HAP-1 (cell line): ENCODE measurements around the gene NGF.

Experiments
- DNase-seq, 2 experiments: peaks; one replicate each; pipeline ENCODE4 v3.0.0-alpha.2; 2016 to 2020; ENCODE audit warnings: low spot score in 2 of 2
- H3K27me3 ChIP-seq: fragments of 250-450 bp; sonication (Bioruptor Pico); 2 replicates; pipeline ENCODE4 v1.5.1; 2020; ENCODE audit warnings: low read depth, mild to moderate bottlenecking, moderate library complexity
- H3K36me3 ChIP-seq: fragments of 250-450 bp; sonication (Bioruptor Pico); replicated peaks from 2 replicates; pipeline ENCODE4 v1.5.1; 2020; ENCODE audit warnings: mild to moderate bottlenecking
- H3K4me1 ChIP-seq: fragments of 250-450 bp; sonication (Bioruptor Pico); 2 replicates; pipeline ENCODE4 v1.5.1; 2020; ENCODE audit warnings: mild to moderate bottlenecking
- H3K4me3 ChIP-seq: fragments of 250-450 bp; sonication (Bioruptor Pico); 2 replicates; pipeline ENCODE4 v1.5.1; 2020; ENCODE audit warnings: mild to moderate bottlenecking, moderate library complexity
- H3K9me3 ChIP-seq: fragments of 250-450 bp; sonication (Bioruptor Pico); 2 replicates; pipeline ENCODE4 v1.5.1; 2020; ENCODE audit warnings: mild to moderate bottlenecking, moderate library complexity
- in situ Hi-C: fragments of 300-500 bp; cut with MboI; formaldehyde crosslinking; loops from 3 replicates; pipeline ENCODE4 v1.14.3; 2020; ENCODE audit warnings: low sequenced_read_pairs, inconsistent platforms, mixed read lengths

The NGF gene

GRCh38 chr1:115293006-115293405 lies 45.0 kb downstream of the NGF start:
- H3K27me3 ChIP-seq, result no peaks in the 10 kb centered on the region
- no peaks in the 10 kb centered on the region for H3K36me3 ChIP-seq
- DNase-seq, result no peak
- in situ Hi-C loops, result no loop called here
- no peaks in the 10 kb centered on the region; the same call in 1 of the 2 replicates for H3K9me3 ChIP-seq
- no peaks in the 10 kb centered on the region for H3K4me1 ChIP-seq
- H3K4me3 ChIP-seq, result no peak overlapping the region

GRCh38 chr1:115291741-115292140 lies 46.3 kb downstream of the NGF start:
- no peaks in the 10 kb centered on the region; the same call in 1 of the 2 replicates for H3K9me3 ChIP-seq
- no peak overlapping the region for H3K4me3 ChIP-seq
- no peaks in the 10 kb centered on the region for H3K27me3 ChIP-seq
- no peaks in the 10 kb centered on the region for H3K4me1 ChIP-seq
- in situ Hi-C loops, result no loop called here
- H3K36me3 ChIP-seq, result no peaks in the 10 kb centered on the region
- no peak for DNase-seq

GRCh38 chr1:115289940-115290339 lies 48.1 kb downstream of the NGF start:
- Histone ChIP-seq H3K36me3 (no peaks in the 10 kb centered on the region), H3K9me3 (no peaks in the 10 kb centered on the region), H3K4me3 (no peak overlapping the region), H3K4me1 (no peaks in the 10 kb centered on the region), H3K27me3 (no peaks in the 10 kb centered on the region)
- no peak for DNase-seq
- in situ Hi-C loops, result no loop called here

DNA sequence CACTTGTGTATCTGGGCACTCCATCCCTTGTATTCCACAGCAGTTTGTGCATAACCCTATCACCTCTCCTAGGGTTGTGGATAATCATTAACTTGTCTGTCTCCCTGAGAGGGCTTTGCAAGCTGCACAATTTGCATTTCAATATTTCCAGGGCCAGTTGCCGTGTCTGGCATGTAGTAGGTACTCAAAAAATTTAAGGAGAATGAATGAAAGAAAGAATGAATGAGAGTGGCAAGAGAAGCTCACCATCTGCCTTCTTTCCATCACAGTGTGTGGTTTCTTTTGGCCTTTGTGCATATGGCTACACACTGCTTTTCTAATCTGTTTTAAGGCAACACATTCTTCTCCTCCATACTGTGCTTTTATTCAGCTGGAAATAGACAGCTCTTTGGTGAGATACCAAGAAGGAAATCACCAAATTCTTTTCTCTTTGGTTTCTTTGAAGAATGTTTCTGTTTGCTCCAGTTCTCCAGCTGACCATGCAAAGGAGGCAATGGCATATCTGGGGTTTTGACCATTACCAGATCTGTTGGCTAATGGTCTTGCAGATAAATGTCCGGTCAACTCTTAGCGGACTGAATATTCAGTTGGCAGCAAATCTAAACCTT lies 49.4 kb downstream of the NGF start:
- in situ Hi-C loops, result no loop called here
- no peak for DNase-seq
- Histone ChIP-seq H3K4me1 (no peaks in the 10 kb centered on the region), H3K27me3 (no peaks in the 10 kb centered on the region), H3K36me3 (no peaks in the 10 kb centered on the region), H3K4me3 (no peak overlapping the region), H3K9me3 (no peaks in the 10 kb centered on the region)

GRCh38 chr1:115286431-115287205 lies 51.4 kb downstream of the NGF start:
- Histone ChIP-seq H3K36me3 (no peaks in the 10 kb centered on the region), H3K4me3 (no peak overlapping the region), H3K4me1 (no peaks in the 10 kb centered on the region), H3K9me3 (no peaks in the 10 kb centered on the region), H3K27me3 (no peaks in the 10 kb centered on the region)
- in situ Hi-C loops, result no loop called here
- DNase-seq, result no peak

- no peak overlapping the region for H3K4me3 ChIP-seq
- in situ Hi-C loops, result no loop called here
- no peaks in the 10 kb centered on the region for H3K27me3 ChIP-seq
- H3K36me3 ChIP-seq, result no peaks in the 10 kb centered on the region
- no peaks in the 10 kb centered on the region for H3K9me3 ChIP-seq
- no peaks in the 10 kb centered on the region for H3K4me1 ChIP-seq
- DNase-seq, result no peak
Measured at GRCh38 chr1:115284209-115284608, 53.8 kb downstream of the NGF start.

DNA sequence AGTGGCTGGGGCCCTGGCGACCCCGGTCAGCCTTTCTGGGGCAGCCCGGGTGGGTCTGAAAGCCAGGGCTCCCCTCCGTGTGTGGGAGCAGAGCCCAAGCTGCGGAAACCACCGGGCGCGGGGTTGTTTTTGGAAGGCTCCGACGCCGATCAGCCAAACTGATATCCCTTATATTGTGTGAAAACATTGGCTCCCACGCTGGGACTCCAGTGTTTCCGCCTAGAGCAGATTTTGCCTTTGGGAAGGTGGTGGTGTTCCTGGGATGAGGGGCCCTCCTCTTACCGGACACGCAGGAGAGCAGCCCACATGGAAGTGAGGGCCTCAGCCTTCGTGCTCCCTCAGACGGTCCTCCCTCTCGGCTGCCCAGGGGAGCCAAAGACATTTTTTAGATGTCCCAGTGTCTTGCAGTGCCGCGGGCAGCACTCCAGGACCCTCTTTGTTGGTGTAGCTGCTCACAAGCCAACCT lies 54.3 kb downstream of the NGF start:
- H3K4me1 ChIP-seq, result no peaks in the 10 kb centered on the region
- in situ Hi-C loops, result no loop called here
- H3K27me3 ChIP-seq, result no peaks in the 10 kb centered on the region
- no peak for DNase-seq
- H3K9me3 ChIP-seq, result no peaks in the 10 kb centered on the region
- H3K36me3 ChIP-seq, result no peaks in the 10 kb centered on the region
- H3K4me3 ChIP-seq, result no peak overlapping the region

DNA sequence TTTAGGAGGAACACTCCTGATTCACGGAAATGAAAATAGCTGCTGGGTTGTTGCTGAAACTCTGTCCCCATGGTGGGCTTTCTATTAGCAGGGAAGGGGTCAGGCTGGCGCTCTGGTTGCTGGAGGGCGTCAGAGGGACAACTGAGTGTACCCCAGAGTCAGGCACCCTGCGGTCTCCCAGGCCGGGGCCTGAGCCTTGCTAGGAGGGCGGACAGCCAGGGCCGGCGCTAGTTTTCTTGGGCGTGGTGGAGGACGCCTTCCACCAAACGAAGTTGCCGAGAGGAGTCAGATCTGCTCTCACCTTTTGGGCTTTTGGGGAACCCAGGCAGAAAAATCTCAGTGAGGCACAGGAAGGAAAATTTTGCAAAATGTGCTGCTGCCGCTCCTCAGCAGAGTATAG lies 54.8 kb downstream of the NGF start:
- Histone ChIP-seq H3K9me3 (no peaks in the 10 kb centered on the region), H3K27me3 (no peaks in the 10 kb centered on the region), H3K4me3 (no peak overlapping the region), H3K36me3 (no peaks in the 10 kb centered on the region), H3K4me1 (no peaks in the 10 kb centered on the region)
- in situ Hi-C loops, result no loop called here
- DNase-seq, result no peak

GRCh38 chr1:115282807-115283208 lies 55.2 kb downstream of the NGF start:
- Histone ChIP-seq H3K27me3 (no peaks in the 10 kb centered on the region), H3K36me3 (no peaks in the 10 kb centered on the region), H3K4me1 (no peaks in the 10 kb centered on the region), H3K4me3 (no peak overlapping the region), H3K9me3 (no peaks in the 10 kb centered on the region)
- DNase-seq, result no peak
- in situ Hi-C loops, result no loop called here

- H3K4me1 ChIP-seq, result no peaks in the 10 kb centered on the region
- H3K27me3 ChIP-seq, result no peaks in the 10 kb centered on the region
- no peaks in the 10 kb centered on the region for H3K36me3 ChIP-seq
- no peak overlapping the region for H3K4me3 ChIP-seq
- in situ Hi-C loops, result no loop called here
- DNase-seq, result no peak
- H3K9me3 ChIP-seq, result no peaks in the 10 kb centered on the region
Measured at GRCh38 chr1:115281143-115281542, 56.9 kb downstream of the NGF start.

DNA sequence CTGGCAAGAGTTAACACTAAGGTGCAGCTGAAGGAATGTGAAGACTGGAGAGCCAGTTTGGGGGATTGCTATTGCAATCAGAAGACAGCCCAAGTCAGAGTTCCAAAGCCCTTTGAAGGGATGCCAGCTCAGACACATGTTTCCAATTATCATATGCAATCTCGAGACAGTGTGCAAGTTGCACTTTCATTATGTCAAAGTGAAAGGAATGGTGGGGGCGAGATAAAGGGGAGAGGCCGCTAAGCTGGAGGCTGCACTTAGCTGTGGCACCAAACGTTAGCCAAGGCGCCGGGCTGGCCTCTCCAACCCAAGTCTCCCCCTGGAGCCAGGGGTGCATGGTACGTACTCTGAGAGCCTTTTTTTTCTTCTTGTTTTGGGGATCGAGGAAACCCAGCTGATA lies 58.0 kb downstream of the NGF start:
- Histone ChIP-seq H3K9me3 (no peaks in the 10 kb centered on the region), H3K27me3 (no peaks in the 10 kb centered on the region), H3K4me1 (no peaks in the 10 kb centered on the region), H3K4me3 (no peak overlapping the region), H3K36me3 (no peaks in the 10 kb centered on the region)
- in situ Hi-C loops, result no loop called here
- no peak for DNase-seq

DNA sequence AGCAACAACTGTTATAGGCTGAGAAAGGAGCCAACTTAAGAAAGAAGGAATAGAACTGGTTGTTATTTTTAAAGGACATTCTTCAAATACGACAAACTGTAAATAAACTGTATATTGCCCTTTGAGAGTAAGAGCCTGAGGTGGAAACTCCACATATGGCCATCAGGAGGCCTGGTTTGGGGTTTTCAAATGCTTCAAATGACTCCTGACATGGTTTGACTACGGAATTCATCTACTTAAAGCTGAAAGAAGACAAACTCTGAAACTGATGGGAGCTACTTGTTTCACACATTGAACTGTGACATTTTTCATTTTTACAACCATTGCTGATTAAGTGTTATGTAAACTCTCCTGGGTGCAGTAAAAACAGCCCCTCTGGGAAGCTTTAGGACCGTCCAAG lies 59.8 kb downstream of the NGF start:
- no peaks in the 10 kb centered on the region for H3K27me3 ChIP-seq
- no peak for DNase-seq
- H3K4me1 ChIP-seq, result no peaks in the 10 kb centered on the region
- in situ Hi-C loops, result no loop called here
- H3K4me3 ChIP-seq, result no peak overlapping the region
- H3K36me3 ChIP-seq, result no peaks in the 10 kb centered on the region
- H3K9me3 ChIP-seq, result no peaks in the 10 kb centered on the region

- Histone ChIP-seq H3K36me3 (no peaks in the 10 kb centered on the region), H3K4me1 (no peaks in the 10 kb centered on the region), H3K4me3 (no peak overlapping the region), H3K27me3 (no peaks in the 10 kb centered on the region), H3K9me3 (no peaks in the 10 kb centered on the region)
- in situ Hi-C loops, result no loop called here
- DNase-seq, result no peak
Measured at GRCh38 chr1:115277276-115277675, 60.8 kb downstream of the NGF start.

GRCh38 chr1:115275216-115275615 lies 62.8 kb downstream of the NGF start:
- H3K4me3 ChIP-seq, result no peak overlapping the region
- in situ Hi-C loops, result no loop called here
- no peaks in the 10 kb centered on the region for H3K4me1 ChIP-seq
- H3K9me3 ChIP-seq, result no peaks in the 10 kb centered on the region
- DNase-seq, result peak in 1 of 2 experiments; percentile 28
- H3K36me3 ChIP-seq, result no peaks in the 10 kb centered on the region
- H3K27me3 ChIP-seq, result no peaks in the 10 kb centered on the region
